Measurements from ENCODE around the gene FAM184A. TPM values are rescaled to one million over a fixed set of nuclear protein-coding genes. Genes with fewer than 3 reads are reported as not detected.

Gene FAM184A
- total and polyA plus RNA-seq, 2 of the 13 experiments (the other 11 are each of a cell fraction or from before 2014, with no cell fraction given), result 7.0 to 18.0 TPM

GRCh38 chr6:119090256-119090655 is 11.8 kb upstream of the FAM184A start:
- peak; percentile 47; the same call in 1 of the 2 replicates for TF ChIP-seq EHMT2 (IDR thresholded peaks at IDR 0.05; ENCODE audit: borderline replicate concordance, low read depth, low read length)
- no peak for TF ChIP-seq PHB2 (IDR thresholded peaks at IDR 0.05; ENCODE audit: partially characterized antibody)
- peak; percentile 94 for TF ChIP-seq MIER2 (CRISPR knock-in tag; IDR thresholded peaks at IDR 0.05)
- TF ChIP-seq ZNF670 (CRISPR knock-in tag; IDR thresholded peaks at IDR 0.05; ENCODE audit: borderline replicate concordance), result no peak
- TF ChIP-seq, protein P1, sequence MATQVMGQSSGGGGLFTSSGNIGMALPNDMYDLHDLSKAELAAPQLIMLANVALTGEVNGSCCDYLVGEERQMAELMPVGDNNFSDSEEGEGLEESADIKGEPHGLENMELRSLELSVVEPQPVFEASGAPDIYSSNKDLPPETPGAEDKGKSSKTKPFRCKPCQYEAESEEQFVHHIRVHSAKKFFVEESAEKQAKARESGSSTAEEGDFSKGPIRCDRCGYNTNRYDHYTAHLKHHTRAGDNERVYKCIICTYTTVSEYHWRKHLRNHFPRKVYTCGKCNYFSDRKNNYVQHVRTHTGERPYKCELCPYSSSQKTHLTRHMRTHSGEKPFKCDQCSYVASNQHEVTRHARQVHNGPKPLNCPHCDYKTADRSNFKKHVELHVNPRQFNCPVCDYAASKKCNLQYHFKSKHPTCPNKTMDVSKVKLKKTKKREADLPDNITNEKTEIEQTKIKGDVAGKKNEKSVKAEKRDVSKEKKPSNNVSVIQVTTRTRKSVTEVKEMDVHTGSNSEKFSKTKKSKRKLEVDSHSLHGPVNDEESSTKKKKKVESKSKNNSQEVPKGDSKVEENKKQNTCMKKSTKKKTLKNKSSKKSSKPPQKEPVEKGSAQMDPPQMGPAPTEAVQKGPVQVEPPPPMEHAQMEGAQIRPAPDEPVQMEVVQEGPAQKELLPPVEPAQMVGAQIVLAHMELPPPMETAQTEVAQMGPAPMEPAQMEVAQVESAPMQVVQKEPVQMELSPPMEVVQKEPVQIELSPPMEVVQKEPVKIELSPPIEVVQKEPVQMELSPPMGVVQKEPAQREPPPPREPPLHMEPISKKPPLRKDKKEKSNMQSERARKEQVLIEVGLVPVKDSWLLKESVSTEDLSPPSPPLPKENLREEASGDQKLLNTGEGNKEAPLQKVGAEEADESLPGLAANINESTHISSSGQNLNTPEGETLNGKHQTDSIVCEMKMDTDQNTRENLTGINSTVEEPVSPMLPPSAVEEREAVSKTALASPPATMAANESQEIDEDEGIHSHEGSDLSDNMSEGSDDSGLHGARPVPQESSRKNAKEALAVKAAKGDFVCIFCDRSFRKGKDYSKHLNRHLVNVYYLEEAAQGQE (IDR thresholded peaks at IDR 0.05; ENCODE audit: borderline replicate concordance in 1 of 2, low read depth in 1 of 2, low read length in 2 of 2), result peak; percentile 58 to 95
- ATAC-seq, result no peak; the same call in 2 of the 3 replicates
- intact Hi-C loops (cut with micrococcal nuclease; ENCODE audit: unreplicated experiment) (no loop called here), in situ Hi-C loops (cut with HindIII; ENCODE audit: extremely low pct_ligation_motif_present, low pct_unique_long_range_greater_than_20kb) (no loop called here)
- H4K20me1 ChIP-seq (ENCODE audit: insufficient read depth, low read length), result no peaks in the 10 kb centered on the region
- DNase-seq (ENCODE audit: low spot score), result no peak
- CTCF ChIA-PET (ENCODE audit: low intra/inter-chr PET ratio, low total read pairs), result no interaction called here
- POLR2A ChIA-PET, result no interaction called here
- no peak overlapping the region for H3K4me2 ChIP-seq (ENCODE audit: low read depth, low read length)
- WGBS (ENCODE audit: low lambda C conversion rate), result 26% methylated on average over 2 of the region's 2 CpGs
- no peak overlapping the region for H3K27ac ChIP-seq (ENCODE audit: extremely low read length, insufficient read depth, low read length)
- H3K4me1 ChIP-seq (ENCODE audit: insufficient read depth, low read length), result no peaks in the 10 kb centered on the region
- no peak for FAIRE-seq
- no peaks in the 10 kb centered on the region for H3K79me2 ChIP-seq (ENCODE audit: insufficient read depth, low read length)
- peaks cover 0 to 9% of the 10 kb centered on the region in 2 experiments; a peak in 2 of 5 replicates for H3K27me3 ChIP-seq (ENCODE audit: control insufficient read depth in 1 of 2, insufficient read depth in 2 of 2, low read length in 2 of 2)
- H3K4me3 ChIP-seq (replicated peaks in 1 of 3; ENCODE audit: insufficient read depth in 1 of 3, low read depth in 2 of 3, low read length in 3 of 3), result no peak overlapping the region
- no peak overlapping the region for H2AFZ ChIP-seq (ENCODE audit: low read length)
- H3K9ac ChIP-seq (ENCODE audit: insufficient read depth, low read depth, low read length), result no peak overlapping the region
- no TSS peak for BruUV-seq (replicated peaks)
- no peaks in the 10 kb centered on the region for H3K36me3 ChIP-seq (replicated peaks in 1 of 2; ENCODE audit: control insufficient read depth in 1 of 2, insufficient read depth in 2 of 2, low read length in 2 of 2)
- H3K9me3 ChIP-seq (ENCODE audit: low read length), result no peaks in the 10 kb centered on the region
